NCI-H345 treated with DMSO at 0.1 percent for 48 hours (cell line): ENCODE data around the gene TTC24.
A peak's percentile ranks its signal among the peaks of the same experiment; 100 is the strongest.
"Not testable (repeated sequence)": the region's sequence is repeated elsewhere in the genome, so short reads cannot be mapped to it uniquely, and the experiment has no call there.

ENCODE experiments used
- DNase-seq: peaks from one replicate; lab custom pipeline; 2025; ENCODE audit not compliant: unreplicated experiment; lab: John Stamatoyannopoulos, UW

Gene TTC24

GRCh38 chr1:156586323-156586722 lies 6.8 kb downstream of the TTC24 start:
- DNase-seq: peak; percentile 12

DNA sequence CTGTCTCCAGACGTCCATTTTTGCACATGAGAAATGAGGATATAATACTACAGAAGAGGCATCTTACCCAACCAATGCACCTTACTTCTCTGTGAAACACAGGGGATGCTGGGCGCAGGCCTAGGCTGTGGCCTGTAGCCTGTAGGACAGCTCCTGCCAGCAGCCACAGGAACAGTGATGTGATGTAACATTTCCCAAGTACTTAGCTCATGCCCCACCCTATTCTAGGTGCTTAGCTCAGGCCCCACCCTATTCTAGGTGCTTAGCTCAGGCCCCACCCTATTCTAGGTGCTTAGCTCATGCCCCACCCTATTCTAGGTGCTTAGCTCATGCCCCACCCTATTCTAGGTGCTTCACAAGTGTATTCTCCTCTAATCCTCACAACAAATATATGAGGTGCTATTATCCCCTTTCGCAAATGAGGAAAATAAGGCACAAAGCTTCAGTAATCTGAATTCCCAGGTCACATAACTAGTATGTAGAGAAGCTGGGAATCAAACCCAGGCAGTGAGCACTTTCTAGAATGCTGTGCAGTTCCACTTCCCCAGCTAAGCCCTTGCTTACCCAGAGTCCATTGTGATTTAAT lies 7.5 kb downstream of the TTC24 start:
- DNase-seq: no peak

- DNase-seq: not testable (repeated sequence)
Observed at GRCh38 chr1:156587927-156588326, 8.4 kb downstream of the TTC24 start.

DNA sequence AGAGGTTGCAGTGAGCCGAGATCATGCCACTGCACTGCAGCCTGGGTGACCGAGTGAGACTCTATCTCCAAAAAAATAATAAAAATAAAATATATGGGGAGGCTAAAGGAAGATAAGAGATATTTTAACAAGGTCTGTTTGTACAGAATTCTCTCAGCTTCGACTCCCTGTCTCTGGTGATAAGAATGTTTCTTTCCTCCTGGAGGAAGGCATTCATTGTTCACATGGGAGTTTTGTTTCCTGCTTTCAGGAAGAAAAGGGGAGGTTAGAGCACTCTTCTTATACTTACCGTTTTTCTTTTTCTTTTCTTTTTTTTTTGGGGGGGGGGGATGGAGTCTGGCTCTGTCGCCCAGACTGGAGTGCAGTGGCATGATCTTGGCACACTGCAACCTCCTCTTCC lies 10.0 kb downstream of the TTC24 start:
- DNase-seq: no peak

- DNase-seq: no peak
Observed at GRCh38 chr1:156590326-156591180, 11.0 kb downstream of the TTC24 start.

DNA sequence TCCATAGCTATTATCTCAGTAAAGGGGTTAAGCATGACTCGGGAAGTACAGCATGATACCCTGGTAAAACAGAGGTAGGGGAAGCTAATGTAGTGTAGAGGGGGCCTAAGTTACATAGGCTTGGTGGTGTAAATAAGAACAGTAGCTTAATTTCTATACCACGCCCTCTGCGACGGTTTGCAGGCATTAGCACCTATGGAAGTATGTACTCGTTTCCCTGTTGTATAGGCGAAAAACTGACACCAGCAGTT lies 11.6 kb downstream of the TTC24 start:
- DNase-seq: no peak

GRCh38 chr1:156591432-156592157 lies 12.1 kb downstream of the TTC24 start, which contains the start of gene NAXE:
NAXE (plus strand) TSS chr1:156591776; CDS start chr1:156591805, 29 bp downstream.
- peak; percentile 47 for DNase-seq

DNA sequence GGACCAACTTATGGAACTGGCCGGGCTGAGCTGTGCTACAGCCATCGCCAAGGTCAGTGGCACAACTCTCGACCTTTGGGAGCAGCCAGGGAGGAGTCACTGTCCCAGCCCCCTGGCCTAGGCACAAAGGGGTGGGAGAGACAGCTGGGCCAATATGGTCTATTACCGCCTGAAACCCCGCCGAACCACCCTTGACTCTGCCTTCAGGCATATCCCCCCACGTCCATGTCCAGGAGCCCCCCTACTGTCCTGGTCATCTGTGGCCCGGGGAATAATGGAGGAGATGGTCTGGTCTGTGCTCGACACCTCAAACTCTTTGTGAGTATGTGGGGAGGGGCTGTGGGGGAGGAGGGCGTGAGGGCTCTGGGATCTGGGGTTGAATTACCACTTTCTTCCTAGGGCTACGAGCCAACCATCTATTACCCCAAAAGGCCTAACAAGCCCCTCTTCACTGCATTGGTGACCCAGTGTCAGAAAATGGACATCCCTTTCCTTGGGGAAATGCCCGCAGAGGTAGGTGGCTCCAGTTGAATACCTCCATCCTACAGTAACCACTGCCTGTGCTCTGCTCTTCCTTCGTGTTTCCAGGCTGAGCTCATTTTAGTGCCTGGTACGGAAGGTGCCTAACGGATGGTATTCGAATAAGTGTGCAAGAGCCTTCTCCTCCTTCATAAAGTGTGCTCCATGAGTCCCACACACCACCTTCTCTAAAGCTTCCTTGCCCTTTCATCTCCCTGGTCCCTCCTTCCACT lies 12.8 kb downstream of the TTC24 start:
- no peak for DNase-seq

- DNase-seq: no peak
Observed at GRCh38 chr1:156592910-156593660, 13.6 kb downstream of the TTC24 start.

DNA sequence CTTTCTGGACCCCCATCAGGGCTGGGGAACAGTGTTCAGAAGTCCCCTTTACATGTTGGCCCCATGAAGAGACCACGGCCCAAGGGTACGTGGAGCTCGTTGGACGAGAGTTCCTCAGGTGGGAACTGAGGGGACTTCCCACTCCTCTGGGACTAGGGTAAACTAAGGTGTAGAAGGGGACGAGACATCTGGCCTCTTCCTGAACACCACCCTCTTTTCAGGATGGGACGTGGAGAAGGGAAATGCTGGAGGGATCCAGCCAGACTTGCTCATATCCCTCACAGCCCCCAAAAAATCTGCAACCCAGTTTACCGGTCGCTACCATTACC lies 14.1 kb downstream of the TTC24 start:
- no peak for DNase-seq

DNA sequence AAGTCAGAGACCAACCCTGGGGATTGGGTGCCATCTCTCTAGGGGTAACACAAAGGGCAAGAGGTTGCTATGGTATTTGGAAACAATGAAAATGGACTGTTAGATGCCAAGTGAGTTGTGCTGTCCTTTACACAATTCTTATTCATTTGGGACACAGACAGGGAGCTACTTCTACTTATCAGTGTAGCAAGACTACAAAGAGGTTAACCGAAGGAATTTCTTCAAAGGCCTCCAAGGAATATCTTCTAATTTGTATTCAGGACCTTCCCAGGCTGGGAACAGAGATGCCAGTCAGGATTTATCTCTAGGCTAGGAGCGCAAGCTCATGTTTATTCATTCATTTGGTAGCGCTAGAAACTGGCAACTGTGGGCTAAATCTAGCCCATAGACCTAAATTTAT lies 14.7 kb downstream of the TTC24 start:
- no peak for DNase-seq

GRCh38 chr1:156595016-156595415 lies 15.5 kb downstream of the TTC24 start:
- DNase-seq: no peak

GRCh38 chr1:156596426-156596825 lies 16.9 kb downstream of the TTC24 start:
- DNase-seq: no peak

DNA sequence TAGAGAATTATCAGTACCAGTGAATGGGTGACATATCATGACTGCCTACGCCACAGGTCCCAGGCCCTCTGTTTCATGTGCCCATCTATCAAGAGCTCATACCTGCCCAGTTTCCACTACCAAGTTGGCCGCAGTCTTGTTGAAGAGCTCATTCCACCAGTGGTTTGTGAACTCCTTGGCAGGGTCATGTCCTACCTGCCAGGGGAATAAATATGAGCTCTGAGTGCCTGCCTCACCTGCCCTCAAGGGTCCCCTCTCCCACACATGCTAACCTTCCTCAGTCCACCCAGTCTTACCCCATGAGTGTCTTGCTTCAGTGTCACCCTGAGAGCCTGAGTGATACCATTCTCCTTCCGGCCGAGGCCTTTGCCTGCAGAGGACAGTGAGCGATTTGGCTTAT lies 18.6 kb downstream of the TTC24 start:
- DNase-seq: no peak

GRCh38 chr1:156598731-156599432 lies 19.4 kb downstream of the TTC24 start:
- DNase-seq: no peak

GRCh38 chr1:156599811-156600210 lies 20.3 kb downstream of the TTC24 start:
- no peak for DNase-seq

DNA sequence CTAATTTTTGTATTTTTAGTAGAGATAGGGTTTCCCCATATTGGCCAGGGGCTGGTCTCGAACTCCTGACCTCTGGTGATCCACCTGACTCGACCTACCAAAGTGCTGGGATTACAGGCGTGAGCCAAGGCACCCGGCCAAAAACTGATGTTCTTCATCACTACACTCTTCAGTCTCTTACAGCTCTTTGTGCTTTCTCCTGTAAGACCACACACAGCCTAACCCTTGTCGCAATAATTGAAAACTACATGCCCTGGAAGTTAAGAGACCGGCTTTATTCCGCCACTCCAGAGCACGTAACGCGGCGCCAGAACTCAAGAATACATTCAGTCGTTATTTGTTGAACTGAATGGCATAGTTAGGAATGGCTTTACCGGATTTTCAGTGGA lies 21.2 kb downstream of the TTC24 start:
- no peak for DNase-seq

GRCh38 chr1:156601122-156601830 lies 21.8 kb downstream of the TTC24 start, which contains the start of gene GPATCH4:
GPATCH4 (minus strand) TSS chr1:156601479.
- peak; percentile 80 for DNase-seq

DNA sequence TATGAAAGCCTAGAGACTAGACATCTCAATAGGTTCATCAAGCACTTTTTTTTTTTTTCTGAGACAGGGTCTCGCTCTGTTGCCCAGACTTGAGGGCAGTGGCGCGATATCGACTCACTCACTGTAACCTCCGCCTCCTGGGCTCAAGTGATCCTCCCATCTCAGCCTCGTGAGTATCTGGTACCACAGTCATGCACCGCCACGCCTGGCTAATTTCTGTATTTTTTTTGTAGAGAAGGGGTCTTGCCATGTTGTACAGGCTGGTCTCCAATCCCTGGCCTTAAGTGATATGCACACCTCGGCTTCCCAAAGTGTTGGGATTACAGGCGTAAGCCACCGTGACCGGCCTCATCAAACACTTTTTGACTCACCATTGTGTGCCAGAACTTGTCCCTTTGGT lies 22.4 kb downstream of the TTC24 start:
- DNase-seq: no peak

GRCh38 chr1:156602557-156602993 lies 23.1 kb downstream of the TTC24 start:
- DNase-seq: no peak
